GM12878 (cell line): Measurements from ENCODE around the gene SLC24A3. TPM values are rescaled to one million over a fixed set of nuclear protein-coding genes. Genes with fewer than 3 reads are reported as not detected.

Experiments used
- ATAC-seq: fragments of 200-7000 bp; cut with Tn5 transposase; 3 replicates; pipeline ENCODE4 v1.9.1; 2020; ENCODE audit warnings: mild to moderate bottlenecking, moderate library complexity
- BruUV-seq: library from RNA; stranded (reverse); fragments of 400-500 nt; replicated peaks from 2 replicates; lab custom pipeline; 2021; lab: Mats Ljungman, UMichigan
- CTCF ChIA-PET: fragments of 300-600 bp; sonication (Branson Sonifier 250); formaldehyde crosslinking; extraction: SDS; loops from one replicate; lab custom pipeline; 2021; ENCODE audit warnings: inconsistent platforms; lab: Yijun Ruan, JAX
- POLR2A ChIA-PET: fragments of 350-600 bp; formaldehyde crosslinking; extraction: SDS; loops from one replicate; lab custom pipeline; 2021; ENCODE audit warnings: inconsistent platforms; lab: Charles Lee
- RAD21 ChIA-PET: fragments of 300-600 bp; sonication (Branson Sonifier 250); formaldehyde crosslinking; loops from one replicate; lab custom pipeline; 2023; ENCODE audit warnings: antibody characterized with exemption; ENCODE audit not compliant: unreplicated experiment; lab: Charles Lee
- SMC1A ChIA-PET: fragments of 300-600 bp; sonication (Branson Sonifier 250); formaldehyde crosslinking; loops from one replicate; lab custom pipeline; 2023; ENCODE audit not compliant: unreplicated experiment, uncharacterized antibody; lab: Charles Lee
- DNase-seq: peaks from one replicate; pipeline ENCODE4 v3.0.0-alpha.2; 2011; ENCODE audit warnings: low read depth, low spot score
- FAIRE-seq: peaks from 3 replicates; lab custom pipeline; 2011; peaks lifted over from hg19 to GRCh38; lab: Jason Lieb, UNC
- H2AFZ ChIP-seq: 2 replicates; pipeline ENCODE4 v1.6.0; 2011; ENCODE audit warnings: low read depth, low read length, control low read depth; ENCODE audit not compliant: control insufficient read depth
- H3K27ac ChIP-seq: 2 replicates; pipeline ENCODE4 v1.5.1; 2011; ENCODE audit warnings: control low read depth; ENCODE audit not compliant: control insufficient read depth, insufficient read depth
- H3K27me3 ChIP-seq, 2 experiments: replicated peaks in 1 of 2; 2 replicates each; pipeline versions ENCODE4 v1.6.0 to v1.6.1; 2011; ENCODE audit warnings: low read length in 1 of 2; ENCODE audit not compliant: control insufficient read depth in 2 of 2, insufficient read depth in 2 of 2
- H3K36me3 ChIP-seq, 2 experiments: 2 replicates each; pipeline ENCODE4 v1.5.1; 2011; ENCODE audit warnings: low read length in 1 of 2; ENCODE audit not compliant: control insufficient read depth in 2 of 2, insufficient read depth in 2 of 2
- H3K4me1 ChIP-seq: 2 replicates; pipeline ENCODE4 v1.6.1; 2011; ENCODE audit warnings: mild to moderate bottlenecking, low read length, moderate library complexity, mixed read lengths; ENCODE audit not compliant: control insufficient read depth, insufficient read depth
- H3K4me2 ChIP-seq: 2 replicates; pipeline ENCODE4 v1.6.0; 2011; ENCODE audit warnings: control low read depth; ENCODE audit not compliant: control insufficient read depth, insufficient read depth
- H3K4me3 ChIP-seq: fragments of 200-600 bp; sonication (generic); 2 replicates; pipeline ENCODE4 v1.5.1; 2016
- H3K79me2 ChIP-seq: 2 replicates; pipeline ENCODE4 v1.6.0; 2011; ENCODE audit warnings: low read length; ENCODE audit not compliant: control insufficient read depth, insufficient read depth
- H3K9ac ChIP-seq: 2 replicates; pipeline ENCODE4 v1.8.0; 2011; ENCODE audit warnings: low read length, control low read depth, mixed read lengths; ENCODE audit not compliant: control insufficient read depth, insufficient read depth
- H3K9me3 ChIP-seq: replicated peaks from 3 replicates; pipeline ENCODE4 v1.5.1; 2011; ENCODE audit warnings: mild to moderate bottlenecking, low read length; ENCODE audit not compliant: control insufficient read depth, insufficient read depth
- H4K20me1 ChIP-seq: 2 replicates; pipeline ENCODE4 v1.6.0; 2011; ENCODE audit not compliant: control insufficient read depth, insufficient read depth
- ATF7 ChIP-seq: fragments of 450-650 bp; IDR thresholded peaks from 2 replicates; pipeline ENCODE4 v1.6.1; 2016; ENCODE audit warnings: low read depth, mild to moderate bottlenecking
- CHD2 ChIP-seq: IDR thresholded peaks from 2 replicates; pipeline ENCODE4 v1.6.1; 2011; ENCODE audit warnings: low read depth, low read length, improper control_type of control experiment, borderline replicate concordance
- CREB1 ChIP-seq: IDR thresholded peaks from 2 replicates; pipeline ENCODE4 v1.6.1; 2012; ENCODE audit warnings: low read depth, mild to moderate bottlenecking, inconsistent platforms
- CTCF ChIP-seq, 3 experiments: IDR thresholded peaks in 2 of 3; conservative IDR thresholded peaks in 1 of 3; 2 replicates each; pipeline ENCODE4 v1.5.1; 2011; ENCODE audit warnings: low read depth in 3 of 3, low read length in 3 of 3, mild to moderate bottlenecking in 3 of 3, control low read depth in 2 of 3, moderate library complexity in 2 of 3, inconsistent platforms in 1 of 3, mixed read lengths in 1 of 3; ENCODE audit not compliant: control insufficient read depth in 2 of 3, insufficient read depth in 1 of 3; ENCODE audit errors: extremely low read depth in 1 of 3
- NBN ChIP-seq: fragments of 450-650 bp; IDR thresholded peaks from 2 replicates; pipeline ENCODE4 v1.6.1; 2016
- PAX5 ChIP-seq: IDR thresholded peaks from 2 replicates; pipeline ENCODE4 v1.6.1; 2011; ENCODE audit warnings: low read depth, low read length, borderline replicate concordance
- POLR2A ChIP-seq: IDR thresholded peaks from 2 replicates; pipeline ENCODE4 v1.6.1; 2011; ENCODE audit warnings: low read depth, mild to moderate bottlenecking, low read length
- RB1 ChIP-seq: fragments of 450-650 bp; formaldehyde crosslinking; IDR thresholded peaks from 2 replicates; pipeline ENCODE4 v1.6.1; 2017; ENCODE audit warnings: mild to moderate bottlenecking, borderline replicate concordance
- SREBF1 ChIP-seq: IDR thresholded peaks from 2 replicates; pipeline ENCODE4 v1.6.1; 2012; ENCODE audit warnings: mild to moderate bottlenecking, low read length
- YY1 ChIP-seq: IDR thresholded peaks from 2 replicates; pipeline ENCODE4 v1.6.1; 2011; ENCODE audit warnings: low read depth, mild to moderate bottlenecking, low read length
- WGBS: methylation state at CpG from one replicate; pipeline ENCODE4 v1.1.6; 2016; ENCODE audit warnings: low lambda C conversion rate; ENCODE audit not compliant: insufficient replicate concordance, insufficient coverage; ENCODE audit errors: missing lambda C conversion rate; 5-methylcytosine and 5-hydroxymethylcytosine counted together
- in situ Hi-C: fragments of 300-500 bp; cut with MboI; formaldehyde crosslinking; loops from 9 replicates; pipeline ENCODE4 v1.14.3; 2018; ENCODE audit warnings: mixed read lengths
- intact Hi-C: fragments of 100-400 bp; cut with micrococcal nuclease; formaldehyde crosslinking; loops from one replicate; pipeline ENCODE4 v1.14.2; 2022; ENCODE audit not compliant: unreplicated experiment
- polyA plus RNA-seq, 11 experiments: library from polyadenylated mRNA; depleted of rRNA in 4 of 11; unstranded in 6 of 11; stranded (reverse) in 5 of 11; fragments of >200 nt; fragmentation: Nextera tagmentation in 4 of 11; fragmentation: Illumina TruSeq in 1 of 11; extraction: Ambion mirVana in 4 of 11; extraction: Trizol in 1 of 11; gene quantifications; 1 replicate in 1 of 11; 2 replicates in 10 of 11; pipeline versions ENCODE4 v1.2.1 to v1.2.3, GENCODE V29; 2011 to 2016; ENCODE audit warnings: inconsistent platforms in 2 of 11, missing spikeins in 2 of 11, low read depth in 1 of 11
- total RNA-seq, 4 experiments: library from RNA; depleted of rRNA in 3 of 4; stranded (reverse); fragments of >200 nt in 3 of 4; fragmentation: Illumina TruSeq in 1 of 4; extraction: Trizol in 1 of 4; gene quantifications; 2 replicates each; pipeline versions ENCODE4 v1.2.1 to v1.2.3, GENCODE V29; 2013 to 2021
- TF ChIP-seq, protein P1 (sequence below): fragments of 450-650 bp; IDR thresholded peaks from 2 replicates; pipeline ENCODE4 v1.6.1; 2014; ENCODE audit warnings: mild to moderate bottlenecking

Gene SLC24A3
- total and polyA plus RNA-seq, 10 of the 15 experiments (the other 5 are each of a cell fraction or from before 2014, with no cell fraction given), result 0.04 TPM; not detected in 9

DNA sequence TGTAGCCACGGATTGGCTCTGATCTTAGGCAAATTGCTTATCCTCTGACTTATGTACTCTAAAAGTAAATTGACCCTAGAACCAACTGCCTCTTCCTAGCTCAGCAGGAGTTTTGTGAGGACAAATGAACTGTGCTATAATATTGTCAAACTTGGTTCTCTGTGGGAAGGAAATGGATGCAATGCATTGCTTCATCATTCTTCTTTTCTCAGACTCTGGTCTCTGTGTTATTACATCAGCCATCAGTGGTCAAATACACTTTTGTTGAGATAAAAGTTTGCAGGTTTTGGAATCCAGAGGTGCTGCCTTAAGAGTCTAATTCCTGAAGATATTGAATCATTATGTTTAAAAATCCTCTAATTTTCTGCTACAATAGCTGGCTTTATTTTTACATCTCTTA, 64.9 kb downstream of the SLC24A3 start:
- Histone ChIP-seq H3K4me1 (no peaks in the 10 kb centered on the region), H3K4me2 (no peak overlapping the region), H3K27ac (no peak overlapping the region), H3K4me3 (no peak overlapping the region), H3K79me2 (no peaks in the 10 kb centered on the region), H3K9me3 (no peaks in the 10 kb centered on the region), H2AFZ (no peak overlapping the region), H3K36me3 (no peaks in the 10 kb centered on the region), H4K20me1 (no peaks in the 10 kb centered on the region; the same call in 1 of the 2 replicates), H3K9ac (no peak overlapping the region), H3K27me3 (peaks cover 0 to 2% of the 10 kb centered on the region in 2 experiments; a peak in 2 of 4 replicates)
- FAIRE-seq (no peak), ATAC-seq (no peak), DNase-seq (no peak)
- no TSS peak for BruUV-seq
- TF ChIP-seq POLR2A (no peak), SREBF1 (no peak), PAX5 (no peak), YY1 (no peak), CHD2 (no peak), ATF7 (no peak), CREB1 (no peak)
- in situ Hi-C loops (no loop called here), intact Hi-C loops (no loop called here)
- 24% methylated on average over 1 of the region's 1 CpG for WGBS
- RAD21 ChIA-PET, result no interaction called here
- POLR2A ChIA-PET, result no interaction called here
- CTCF ChIA-PET, result no interaction called here
- SMC1A ChIA-PET, result no interaction called here

DNA sequence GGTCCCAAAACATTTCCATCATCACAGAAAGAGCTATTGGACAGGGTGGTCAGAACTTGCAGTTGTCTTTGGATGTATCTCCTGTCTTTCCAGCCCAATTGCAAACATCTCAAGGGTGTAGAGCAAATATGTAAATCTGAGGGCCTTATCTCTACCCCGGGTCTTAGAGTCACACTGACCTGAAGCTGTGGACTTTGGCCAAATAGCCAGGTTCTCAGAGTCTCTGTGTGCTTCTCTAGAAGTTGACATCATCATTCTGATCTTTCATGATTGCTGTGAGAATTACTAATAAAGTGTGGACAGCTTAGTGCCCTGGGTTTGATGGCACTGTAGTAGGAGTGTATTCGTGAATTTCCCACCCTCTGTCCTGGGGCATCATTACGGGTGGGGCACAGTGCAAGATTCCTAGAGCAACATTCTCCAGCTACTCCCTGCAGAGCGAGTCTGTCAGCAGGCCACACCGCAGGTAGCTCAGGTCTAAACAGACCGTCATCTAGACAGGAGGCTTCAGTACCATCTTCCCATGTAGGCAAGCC, 71.1 kb downstream of the SLC24A3 start:
- Histone ChIP-seq H3K27ac (no peak overlapping the region), H3K9ac (no peak overlapping the region), H3K4me1 (no peaks in the 10 kb centered on the region), H3K4me3 (no peak overlapping the region), H2AFZ (no peak overlapping the region), H3K4me2 (no peak overlapping the region), H4K20me1 (no peaks in the 10 kb centered on the region), H3K36me3 (no peaks in the 10 kb centered on the region), H3K27me3 (no peaks in the 10 kb centered on the region; a peak in 1 of 4 replicates), H3K9me3 (no peaks in the 10 kb centered on the region), H3K79me2 (no peaks in the 10 kb centered on the region)
- no TSS peak for BruUV-seq
- intact Hi-C loops, result no loop called here
- in situ Hi-C loops, result no loop called here
- no peak for DNase-seq
- ATAC-seq, result no peak
- WGBS, result 4% methylated on average over 6 of the region's 6 CpGs
- SMC1A ChIA-PET, result interaction anchor here (0.9 kb wide), 1 partner anchor 8 kb away, joined by 3 read pairs; no protein-coding TSS in a partner anchor
- RAD21 ChIA-PET, result no interaction called here
- TF ChIP-seq PAX5, result no peak
- TF ChIP-seq RB1, result no peak
- TF ChIP-seq, protein P1, sequence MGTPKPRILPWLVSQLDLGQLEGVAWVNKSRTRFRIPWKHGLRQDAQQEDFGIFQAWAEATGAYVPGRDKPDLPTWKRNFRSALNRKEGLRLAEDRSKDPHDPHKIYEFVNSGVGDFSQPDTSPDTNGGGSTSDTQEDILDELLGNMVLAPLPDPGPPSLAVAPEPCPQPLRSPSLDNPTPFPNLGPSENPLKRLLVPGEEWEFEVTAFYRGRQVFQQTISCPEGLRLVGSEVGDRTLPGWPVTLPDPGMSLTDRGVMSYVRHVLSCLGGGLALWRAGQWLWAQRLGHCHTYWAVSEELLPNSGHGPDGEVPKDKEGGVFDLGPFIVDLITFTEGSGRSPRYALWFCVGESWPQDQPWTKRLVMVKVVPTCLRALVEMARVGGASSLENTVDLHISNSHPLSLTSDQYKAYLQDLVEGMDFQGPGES, result no peak
- no peak for TF ChIP-seq CTCF (IDR thresholded peaks at IDR 0.05 in 2 of 3, conservative IDR thresholded peaks at IDR 0.05 in 1 of 3; ENCODE audit: control insufficient read depth in 2 of 3, extremely low read depth in 1 of 3, insufficient read depth in 1 of 3, low read depth in 3 of 3, low read length in 3 of 3)
- TF ChIP-seq NBN, result no peak
- POLR2A ChIA-PET, result interaction anchor here (0.6 kb wide), 1 partner anchor 65 kb away, joined by 3 read pairs; no protein-coding TSS in a partner anchor
- FAIRE-seq, result no peak
- CTCF ChIA-PET, result no interaction called here
